ENCODE measurements around the gene ALS2.

DNA sequence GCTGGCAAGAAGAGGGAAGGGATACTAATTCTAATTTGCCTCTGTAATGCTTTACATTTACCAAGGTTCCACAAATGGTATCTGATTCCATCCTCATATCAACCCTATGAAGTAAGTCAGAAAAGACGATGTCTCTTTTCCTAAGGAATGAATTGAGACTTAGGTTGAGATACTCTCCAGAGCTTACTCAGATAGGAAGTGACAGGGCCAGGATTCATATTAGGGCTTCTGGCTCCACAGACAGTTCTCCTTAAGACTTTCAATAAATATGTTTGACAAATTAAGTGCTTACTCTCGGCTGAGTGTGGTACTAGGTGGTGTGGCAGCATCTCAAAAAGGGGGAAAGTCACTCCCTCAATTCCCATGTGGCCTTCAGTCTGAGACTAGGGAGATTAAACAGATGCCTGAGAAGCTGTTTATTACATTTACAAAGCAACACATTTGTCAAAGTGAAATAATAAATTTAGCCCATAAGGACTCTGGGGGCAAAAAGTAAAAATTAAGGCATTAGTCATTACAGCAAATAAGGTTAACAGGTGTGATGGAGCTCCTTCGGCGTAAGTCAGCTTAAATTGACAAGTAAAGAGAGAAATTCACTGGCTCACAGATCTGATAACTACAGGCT lies 39.8 kb upstream of the ALS2 start:
- TF ChIP-seq, protein P1, sequence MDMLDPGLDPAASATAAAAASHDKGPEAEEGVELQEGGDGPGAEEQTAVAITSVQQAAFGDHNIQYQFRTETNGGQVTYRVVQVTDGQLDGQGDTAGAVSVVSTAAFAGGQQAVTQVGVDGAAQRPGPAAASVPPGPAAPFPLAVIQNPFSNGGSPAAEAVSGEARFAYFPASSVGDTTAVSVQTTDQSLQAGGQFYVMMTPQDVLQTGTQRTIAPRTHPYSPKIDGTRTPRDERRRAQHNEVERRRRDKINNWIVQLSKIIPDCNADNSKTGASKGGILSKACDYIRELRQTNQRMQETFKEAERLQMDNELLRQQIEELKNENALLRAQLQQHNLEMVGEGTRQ (IDR thresholded peaks at IDR 0.05; ENCODE audit: borderline replicate concordance, low read depth, low read length) = no peak
- TF ChIP-seq TAF1 (IDR thresholded peaks at IDR 0.05; ENCODE audit: borderline replicate concordance, low read depth, low read length) (no peak), POLR2AphosphoS5 (IDR thresholded peaks at IDR 0.05; ENCODE audit: low read depth, low read length) (no peak)
